Transverse colon (tissue), 4 donors: ENCODE results near the gene RET.

ENCODE experiments used
- POLR2AphosphoS5 ChIP-seq, 3 donors: sonication (generic); formaldehyde crosslinking; IDR thresholded peaks; one replicate each; pipeline ENCODE4 v1.6.1; 2016; ENCODE audit warnings: antibody characterized with exemption in 3 of 3
- TF ChIP-seq, protein P1 (sequence below), 5 experiments: fragments of 200-600 bp in 3 of 5; fragments of 450-650 bp in 2 of 5; sonication (generic) in 3 of 5; IDR thresholded peaks; 1 replicate in 2 of 5; 2 replicates in 3 of 5; pipeline ENCODE4 v1.5.1; 2016 to 2017; ENCODE audit warnings: antibody characterized with exemption in 5 of 5, inconsistent platforms in 3 of 5, mild to moderate bottlenecking in 2 of 5, moderate library complexity in 1 of 5

DNA sequence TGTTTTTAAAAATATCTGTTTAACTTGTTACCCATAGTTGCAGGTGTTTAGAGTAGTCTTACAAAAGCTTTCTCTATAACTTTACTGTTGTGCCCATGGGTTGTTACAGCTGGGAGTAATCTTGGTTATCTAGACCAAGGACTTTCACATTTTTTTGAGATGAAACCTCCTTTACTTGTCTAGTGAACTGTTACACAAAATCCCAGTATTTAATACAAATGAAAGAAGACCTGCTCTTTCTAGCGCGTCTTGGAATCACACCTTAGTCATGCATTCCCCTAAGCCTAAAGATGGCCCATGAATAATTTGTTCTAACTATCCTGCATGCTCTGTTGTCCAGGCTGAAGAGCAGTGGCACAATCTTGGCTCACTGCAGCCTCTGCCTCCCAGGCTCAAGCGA is 99.4 kb downstream of the RET start:
- TF ChIP-seq, protein P1, sequence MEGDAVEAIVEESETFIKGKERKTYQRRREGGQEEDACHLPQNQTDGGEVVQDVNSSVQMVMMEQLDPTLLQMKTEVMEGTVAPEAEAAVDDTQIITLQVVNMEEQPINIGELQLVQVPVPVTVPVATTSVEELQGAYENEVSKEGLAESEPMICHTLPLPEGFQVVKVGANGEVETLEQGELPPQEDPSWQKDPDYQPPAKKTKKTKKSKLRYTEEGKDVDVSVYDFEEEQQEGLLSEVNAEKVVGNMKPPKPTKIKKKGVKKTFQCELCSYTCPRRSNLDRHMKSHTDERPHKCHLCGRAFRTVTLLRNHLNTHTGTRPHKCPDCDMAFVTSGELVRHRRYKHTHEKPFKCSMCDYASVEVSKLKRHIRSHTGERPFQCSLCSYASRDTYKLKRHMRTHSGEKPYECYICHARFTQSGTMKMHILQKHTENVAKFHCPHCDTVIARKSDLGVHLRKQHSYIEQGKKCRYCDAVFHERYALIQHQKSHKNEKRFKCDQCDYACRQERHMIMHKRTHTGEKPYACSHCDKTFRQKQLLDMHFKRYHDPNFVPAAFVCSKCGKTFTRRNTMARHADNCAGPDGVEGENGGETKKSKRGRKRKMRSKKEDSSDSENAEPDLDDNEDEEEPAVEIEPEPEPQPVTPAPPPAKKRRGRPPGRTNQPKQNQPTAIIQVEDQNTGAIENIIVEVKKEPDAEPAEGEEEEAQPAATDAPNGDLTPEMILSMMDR (IDR thresholded peaks at IDR 0.05) = no peak
- no peak for TF ChIP-seq POLR2AphosphoS5 (IDR thresholded peaks at IDR 0.05)
